DMS153 treated with DMSO at 0.1 percent for 48 hours (cell line): Measurements from ENCODE around the gene TMEM63B.
"Not testable (repeated sequence)": the region's sequence is repeated elsewhere in the genome, so short reads cannot be mapped to it uniquely, and the experiment has no call there.

Experiments
- DNase-seq: peaks from one replicate; lab custom pipeline; 2025; ENCODE audit not compliant: unreplicated experiment; lab: John Stamatoyannopoulos, UW

The TMEM63B gene

GRCh38 chr6:44189257-44189656 lies 61.9 kb downstream of the TMEM63B start:
- DNase-seq = no peak

GRCh38 chr6:44190715-44191114 lies 63.4 kb downstream of the TMEM63B start:
- no peak for DNase-seq

GRCh38 chr6:44192428-44193041 lies 65.2 kb downstream of the TMEM63B start:
- no peak for DNase-seq

DNA sequence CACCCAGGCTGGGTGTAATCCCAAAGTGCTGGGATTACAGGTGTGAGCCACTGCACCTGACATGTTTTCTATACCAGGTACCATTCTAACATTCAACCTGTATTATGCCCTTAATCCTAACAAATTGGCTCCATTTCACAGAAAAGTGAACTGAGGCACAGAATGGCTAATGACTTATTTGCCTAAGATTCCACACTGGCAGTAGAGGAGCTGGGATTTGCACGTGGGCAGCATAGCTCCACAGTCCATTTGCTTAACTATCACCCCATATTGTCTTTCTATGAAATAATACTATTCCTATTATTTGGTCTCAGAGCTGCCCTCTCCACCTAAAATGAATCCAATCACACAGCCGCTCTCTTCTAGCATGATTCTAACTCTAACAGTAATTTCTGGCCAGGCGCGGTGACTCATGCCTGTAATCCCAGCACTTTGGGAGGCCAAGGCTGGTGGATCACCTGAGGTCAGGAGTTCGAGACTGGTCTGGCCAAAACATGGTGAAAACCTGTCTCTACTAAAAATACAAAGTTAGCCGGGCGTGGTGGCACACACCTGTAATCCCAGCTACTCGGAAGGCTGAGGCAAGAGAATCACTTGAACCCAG lies 66.1 kb downstream of the TMEM63B start:
- no peak for DNase-seq

DNA sequence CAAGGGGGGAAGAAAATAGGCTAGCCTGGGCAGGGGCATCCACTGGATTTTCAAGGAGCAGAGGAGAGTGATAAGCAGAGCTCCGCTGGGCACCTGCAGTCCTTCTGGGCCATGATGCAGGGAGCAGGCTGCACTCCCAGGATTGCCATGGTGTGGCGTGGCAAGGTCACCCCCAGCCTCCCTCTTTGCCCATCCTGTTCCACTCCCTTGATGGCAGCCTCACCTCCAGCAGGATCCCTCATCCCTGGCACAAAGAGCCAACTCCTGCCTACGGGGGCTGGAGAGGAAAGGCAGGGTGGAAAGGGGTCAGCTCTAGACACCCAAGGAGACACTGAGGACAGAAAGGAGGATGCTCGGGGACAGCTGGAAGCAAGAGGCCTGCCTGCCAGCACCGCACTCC lies 67.0 kb downstream of the TMEM63B start:
- DNase-seq = no peak

- not testable (repeated sequence) for DNase-seq
These were observed 69.0 kb downstream of the TMEM63B start for GRCh38 chr6:44196351-44196750.

GRCh38 chr6:44198684-44199083 lies 71.3 kb downstream of the TMEM63B start:
- no peak for DNase-seq

- DNase-seq = no peak
These were observed 72.5 kb downstream of the TMEM63B start for GRCh38 chr6:44199883-44200282.

GRCh38 chr6:44201200-44201599 lies 73.8 kb downstream of the TMEM63B start:
- DNase-seq = no peak

GRCh38 chr6:44201638-44202303 lies 74.4 kb downstream of the TMEM63B start:
- no peak for DNase-seq

DNA sequence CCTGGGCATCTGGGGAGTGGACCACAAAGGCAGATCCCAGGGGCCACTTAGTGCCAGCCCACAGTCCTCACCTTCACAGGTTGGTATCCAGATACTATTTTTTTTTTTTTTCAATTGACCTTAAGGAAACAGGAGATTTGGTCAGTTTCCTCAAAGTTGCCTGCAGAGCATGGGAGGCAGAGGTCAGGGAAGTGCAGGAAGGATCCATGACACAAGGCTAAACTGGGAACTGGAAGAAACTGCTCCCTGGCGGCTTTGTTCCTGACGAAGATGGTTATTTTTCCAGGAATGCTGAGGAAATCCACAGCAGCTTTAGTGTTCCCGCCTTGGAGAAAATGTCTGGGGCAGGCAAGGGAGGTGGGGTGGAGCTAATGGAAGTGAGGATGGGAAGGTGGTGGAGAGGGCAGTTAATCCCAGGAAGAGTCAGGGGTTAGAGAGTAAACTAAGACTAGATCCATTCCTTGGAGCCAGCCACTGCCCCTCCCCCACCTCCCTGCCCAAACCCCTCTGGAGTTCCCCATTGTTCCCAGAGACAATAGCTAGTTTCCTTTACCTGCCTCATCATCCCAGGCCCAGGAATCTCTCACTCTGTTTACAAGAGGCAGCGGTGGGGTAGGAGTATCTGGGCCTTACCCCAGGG lies 75.1 kb downstream of the TMEM63B start:
- DNase-seq = no peak

DNA sequence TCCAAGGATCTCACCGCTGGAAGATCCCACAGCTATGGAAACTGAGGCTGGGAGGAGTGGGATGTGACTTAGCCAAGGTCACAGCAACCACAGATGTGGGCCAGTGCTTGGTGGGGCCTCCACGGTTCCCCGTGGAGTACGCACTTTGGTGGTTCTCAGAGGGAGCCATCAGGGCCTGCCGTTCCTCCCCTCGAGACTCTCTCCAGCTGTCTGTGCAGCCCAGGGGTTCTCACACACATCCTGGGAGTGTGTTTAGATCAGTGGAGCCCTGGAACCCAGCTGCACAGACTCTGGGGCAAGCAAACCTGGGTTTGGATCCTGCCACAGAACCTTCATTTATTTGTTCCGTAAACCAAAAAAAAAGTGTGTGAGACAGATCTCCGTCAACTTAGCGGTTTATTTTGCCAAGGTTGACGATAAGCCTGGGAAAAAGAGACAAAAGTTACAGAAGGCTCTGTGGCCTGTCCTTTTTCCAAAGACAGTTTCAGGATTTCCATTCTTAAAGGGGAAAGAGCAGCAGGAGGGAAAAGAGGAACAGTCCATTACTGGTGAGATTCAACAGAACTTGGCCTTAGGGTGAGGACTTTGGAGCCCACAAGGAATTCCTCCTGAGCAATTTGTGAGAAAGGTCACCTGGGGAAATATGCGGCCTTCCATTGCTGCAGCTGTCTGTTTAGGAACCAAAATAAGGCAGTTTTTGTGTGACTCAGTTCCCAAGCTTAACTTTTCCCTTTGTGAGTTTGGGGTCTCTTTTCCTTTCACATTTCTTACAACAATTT lies 75.8 kb downstream of the TMEM63B start:
- DNase-seq = no peak

GRCh38 chr6:44203955-44204354 lies 76.6 kb downstream of the TMEM63B start:
- DNase-seq = no peak
